Erythroblast (primary cell): ENCODE measurements around the gene MN1.

Experiments used
- GATA1 ChIP-seq: IDR thresholded peaks from 2 replicates; pipeline ENCODE4 v1.6.1; 2011; ENCODE audit warnings: low read depth, mild to moderate bottlenecking, control low read depth, low read length, moderate library complexity
- POLR2A ChIP-seq: IDR thresholded peaks from 2 replicates; pipeline ENCODE4 v1.6.1; 2011; ENCODE audit warnings: mild to moderate bottlenecking, low read length

DNA sequence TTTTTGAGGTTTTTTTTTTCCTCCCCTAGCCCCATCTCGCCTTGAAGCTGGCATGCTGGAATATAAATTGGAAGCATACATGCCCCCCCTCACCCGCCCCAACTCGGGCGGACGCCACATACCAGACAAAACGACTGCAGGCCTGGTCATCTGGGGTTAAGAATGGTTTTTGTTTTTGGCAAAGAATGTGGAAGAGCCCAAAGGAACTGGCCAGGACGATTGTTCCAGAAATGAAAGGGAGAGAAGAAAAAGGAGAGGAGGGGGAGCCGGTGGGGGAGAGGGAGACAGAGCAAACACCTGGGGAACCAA is 25.0 kb downstream of the MN1 start:
- TF ChIP-seq POLR2A (no peak), GATA1 (no peak)
